Lower lobe of right lung (tissue), 2 donors: Measurements from ENCODE around the gene PARVA. TPM values are rescaled to one million over a fixed set of nuclear protein-coding genes. Genes with fewer than 3 reads are reported as not detected.
A peak's percentile ranks its signal among the peaks of the same experiment; 100 is the strongest.

Experiments used
- ATAC-seq, 2 donors: fragments of 200-7000 bp; cut with Tn5 transposase; one replicate each; pipeline ENCODE4 v1.9.1; 2020 to 2022; ENCODE audit warnings: mild to moderate bottlenecking in 2 of 2, moderate library complexity in 2 of 2
- DNase-seq: peaks from one replicate; pipeline ENCODE4 v3.0.0-alpha.2; 2020
- H3K27ac ChIP-seq: fragments of 200-600 bp; one replicate; pipeline ENCODE4 v1.8.0; 2022
- H3K27me3 ChIP-seq: fragments of 200-600 bp; one replicate; pipeline ENCODE4 v1.8.0; 2022; ENCODE audit warnings: low read depth
- H3K36me3 ChIP-seq: fragments of 200-600 bp; one replicate; pipeline ENCODE4 v1.8.0; 2022; ENCODE audit warnings: mild to moderate bottlenecking
- H3K4me1 ChIP-seq: fragments of 200-600 bp; one replicate; pipeline ENCODE4 v1.8.0; 2022
- H3K4me3 ChIP-seq: fragments of 200-600 bp; one replicate; pipeline ENCODE4 v1.8.0; 2022; ENCODE audit warnings: mild to moderate bottlenecking
- H3K9me3 ChIP-seq: fragments of 200-600 bp; one replicate; pipeline ENCODE4 v1.8.0; 2022
- CTCF ChIP-seq: fragments of 200-600 bp; IDR thresholded peaks from one replicate; pipeline ENCODE4 v1.8.0; 2022; ENCODE audit warnings: antibody characterized with exemption, mild to moderate bottlenecking
- intact Hi-C: fragments of 100-400 bp; cut with DNase I; formaldehyde crosslinking; loops from one replicate; pipeline ENCODE4 v1.11.0; 2022
- total RNA-seq: library from RNA; stranded (reverse); fragmentation: NEBNext Ultra II Directional; extraction: Animal tissue kit (Norgen Biotek cat#: 25700); gene quantifications from one replicate; pipeline ENCODE4 v1.2.1, GENCODE V29; 2021
- donor health status: DM: no; HTN: yes; CAD: no; lungs with severe emphysema.

PARVA gene
- total RNA-seq, 1 donor from 2014 or later = 58.3 TPM

DNA sequence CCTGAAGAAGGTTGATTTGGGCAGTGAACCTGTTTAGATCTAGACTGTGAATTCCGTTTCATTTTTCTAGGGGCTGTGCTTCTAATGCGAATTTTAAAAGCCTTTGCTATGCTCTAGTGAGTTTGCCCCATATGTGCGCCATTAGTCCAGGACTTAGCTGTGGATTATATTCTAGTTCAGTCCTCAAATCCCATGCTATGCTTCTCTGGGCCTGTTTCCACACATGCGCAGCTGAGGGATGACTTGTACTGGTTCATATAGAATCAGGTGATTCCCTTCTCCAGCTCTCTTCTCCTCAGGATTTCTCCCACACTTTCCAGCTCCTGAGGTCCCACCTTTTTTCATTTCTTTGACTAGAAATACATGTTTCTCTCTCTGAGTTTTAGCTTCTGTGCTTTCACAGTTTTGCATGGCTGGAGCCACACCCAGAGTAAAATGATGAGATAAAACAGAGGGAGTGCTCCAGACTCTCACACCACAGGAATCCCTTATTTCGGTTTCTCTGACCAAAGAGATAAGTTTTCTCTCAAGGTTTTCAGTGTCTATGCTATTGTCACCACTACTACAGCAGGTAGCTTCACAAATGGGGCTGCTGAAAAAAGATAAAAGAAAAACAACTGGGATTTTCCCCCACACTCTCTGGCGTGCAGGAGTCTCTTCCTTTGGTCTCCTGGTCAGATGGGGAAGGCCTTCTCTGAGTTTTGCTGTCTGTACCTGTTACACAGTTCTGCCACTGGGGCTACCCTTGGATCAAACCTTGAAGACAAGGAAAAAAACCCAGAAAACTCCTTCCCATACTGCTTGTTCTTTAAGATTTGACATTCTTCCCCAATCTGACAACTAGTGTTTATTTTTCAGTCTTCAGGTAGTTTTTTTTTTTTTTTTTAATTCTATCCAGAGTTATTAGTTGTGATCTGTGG is 200.6 kb downstream of the PARVA start:
- Histone ChIP-seq H3K27me3 (no peaks in the 10 kb centered on the region), H3K27ac (no peak overlapping the region), H3K36me3 (no peaks in the 10 kb centered on the region), H3K9me3 (no peaks in the 10 kb centered on the region), H3K4me1 (no peaks in the 10 kb centered on the region), H3K4me3 (no peak overlapping the region)
- no peak for TF ChIP-seq CTCF
- no peak for ATAC-seq
- intact Hi-C loops = no loop called here
- no peak for DNase-seq

DNA sequence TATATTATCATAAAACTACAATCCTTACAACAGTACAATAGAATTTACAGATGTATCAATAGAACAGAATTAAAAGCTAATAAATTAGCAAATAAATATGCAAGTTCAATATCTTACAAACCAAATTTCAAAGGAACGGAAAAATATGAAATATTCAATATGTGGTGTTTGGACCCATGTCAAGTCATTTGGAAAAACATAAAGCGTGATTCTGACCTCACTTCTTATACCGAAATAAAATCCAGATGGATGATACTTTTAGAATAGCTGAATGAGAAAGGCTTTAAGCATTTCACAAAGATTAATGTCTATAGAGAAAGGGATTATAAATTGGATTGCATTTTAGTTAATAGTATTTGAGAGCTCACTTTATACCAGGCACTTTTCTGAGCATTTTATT is 204.0 kb downstream of the PARVA start:
- Histone ChIP-seq H3K27me3 (no peaks in the 10 kb centered on the region), H3K36me3 (no peaks in the 10 kb centered on the region), H3K4me1 (peaks cover 10% of the 10 kb centered on the region), H3K9me3 (no peaks in the 10 kb centered on the region), H3K4me3 (no peak overlapping the region), H3K27ac (no peak overlapping the region)
- TF ChIP-seq CTCF = no peak
- intact Hi-C loops = no loop called here
- ATAC-seq (no peak), DNase-seq (no peak)

- Histone ChIP-seq H3K36me3 (no peaks in the 10 kb centered on the region), H3K9me3 (no peaks in the 10 kb centered on the region), H3K4me1 (peaks cover 11% of the 10 kb centered on the region), H3K4me3 (no peak overlapping the region), H3K27me3 (no peaks in the 10 kb centered on the region), H3K27ac (peak overlapping the region; percentile 38)
- ATAC-seq (peak; percentile 95 to 99), DNase-seq (peak; percentile 63)
- intact Hi-C loops = no loop called here
- TF ChIP-seq CTCF = no peak
Observed at GRCh38 chr11:12581923-12582322, 204.6 kb downstream of the PARVA start.
